HepG2 (cell line): ENCODE results near the gene RPL37. TPM values are rescaled to one million over a fixed set of nuclear protein-coding genes. Genes with fewer than 3 reads are reported as not detected.

Source experiments
- ATAC-seq: fragments of 200-7000 bp; cut with Tn5 transposase; 3 replicates; pipeline ENCODE4 v1.9.1; 2020; ENCODE audit warnings: mild to moderate bottlenecking, moderate library complexity
- BruUV-seq: library from RNA; stranded (reverse); fragments of 400-500 nt; replicated peaks from 2 replicates; lab custom pipeline; 2021; lab: Mats Ljungman, UMichigan
- CTCF ChIA-PET: fragments of 300-600 bp; formaldehyde crosslinking; extraction: SDS; loops from one replicate; lab custom pipeline; 2021; ENCODE audit warnings: low total read pairs, inconsistent platforms, low intra/inter-chr PET ratio; lab: Yijun Ruan, JAX
- POLR2A ChIA-PET: fragments of 350-600 bp; sonication (Branson Sonifier 250); formaldehyde crosslinking; loops from one replicate; lab custom pipeline; 2020; ENCODE audit warnings: antibody characterized with exemption, inconsistent platforms; lab: Yijun Ruan, JAX
- DNase-seq: peaks from one replicate; pipeline ENCODE4 v3.0.0-alpha.2; 2015; ENCODE audit warnings: low spot score
- FAIRE-seq: peaks from 3 replicates; lab custom pipeline; 2011; peaks lifted over from hg19 to GRCh38; lab: Jason Lieb, UNC
- H2AFZ ChIP-seq: one replicate; pipeline ENCODE4 v1.6.1; 2011; ENCODE audit warnings: low read length, inconsistent platforms
- H3K27ac ChIP-seq: fragments of 300-600 bp; 3 replicates; pipeline ENCODE4 v1.8.0; 2011; ENCODE audit warnings: mixed run types, mild to moderate bottlenecking, mixed read lengths, low read length, inconsistent platforms; ENCODE audit not compliant: insufficient read depth; ENCODE audit errors: extremely low read length
- H3K27me3 ChIP-seq, 2 experiments: fragments of 200-600 bp in 1 of 2; 2 replicates in 1 of 2; 3 replicates in 1 of 2; pipeline versions ENCODE4 v1.6.0 to v1.8.0; 2011; ENCODE audit warnings: low read length in 2 of 2, mild to moderate bottlenecking in 2 of 2, moderate library complexity in 2 of 2, inconsistent platforms in 1 of 2; ENCODE audit not compliant: insufficient read depth in 2 of 2, control insufficient read depth in 1 of 2
- H3K36me3 ChIP-seq, 2 experiments: fragments of 200-600 bp in 1 of 2; replicated peaks in 1 of 2; 2 replicates in 1 of 2; 3 replicates in 1 of 2; pipeline versions ENCODE4 v1.5.1 to v1.8.0; 2011; ENCODE audit warnings: low read length in 2 of 2, inconsistent platforms in 1 of 2; ENCODE audit not compliant: insufficient read depth in 2 of 2, control insufficient read depth in 1 of 2
- H3K4me1 ChIP-seq: 2 replicates; pipeline ENCODE4 v1.5.1; 2012; ENCODE audit warnings: low read length, inconsistent platforms; ENCODE audit not compliant: insufficient read depth
- H3K4me2 ChIP-seq: 2 replicates; pipeline ENCODE4 v1.6.0; 2011; ENCODE audit warnings: low read depth, low read length, inconsistent platforms
- H3K4me3 ChIP-seq, 3 experiments: fragments of 200-600 bp in 1 of 3; sonication (generic), shearing (Covaris generic) in 1 of 3; replicated peaks in 1 of 3; 2 replicates each; pipeline ENCODE4 v1.5.1; 2011 to 2016; ENCODE audit warnings: low read length in 3 of 3, inconsistent platforms in 2 of 3, low read depth in 2 of 3, mild to moderate bottlenecking in 2 of 3, control low read depth in 1 of 3, mixed read lengths in 1 of 3; ENCODE audit not compliant: insufficient read depth in 1 of 3
- H3K79me2 ChIP-seq: one replicate; pipeline ENCODE4 v1.6.1; 2011; ENCODE audit warnings: low read length, inconsistent platforms; ENCODE audit not compliant: insufficient read depth
- H3K9ac ChIP-seq: 2 replicates; pipeline ENCODE4 v1.6.0; 2011; ENCODE audit warnings: mild to moderate bottlenecking, low read depth, low read length, inconsistent platforms; ENCODE audit not compliant: insufficient read depth
- H3K9me3 ChIP-seq: 2 replicates; pipeline ENCODE4 v1.5.1; 2012; ENCODE audit warnings: mild to moderate bottlenecking, low read length
- H4K20me1 ChIP-seq: 2 replicates; pipeline ENCODE4 v1.6.0; 2011; ENCODE audit warnings: inconsistent platforms, mild to moderate bottlenecking, low read length, moderate library complexity; ENCODE audit not compliant: insufficient read depth
- BRD4 ChIP-seq: sonication (generic); formaldehyde crosslinking; IDR thresholded peaks from 2 replicates; pipeline ENCODE4 v1.4.0; 2020; ENCODE audit warnings: missing genetic modification reagents
- FOXA1 ChIP-seq, 2 experiments: fragments of 450-650 bp in 1 of 2; sonication (generic) in 1 of 2; formaldehyde crosslinking in 1 of 2; IDR thresholded peaks; 2 replicates each; pipeline versions ENCODE4 v1.4.0 to v1.6.1; 2016 to 2020; ENCODE audit warnings: missing genetic modification reagents in 1 of 2
- ISL2 ChIP-seq: sonication (generic); formaldehyde crosslinking; IDR thresholded peaks from 2 replicates; pipeline ENCODE4 v1.5.0; 2020; ENCODE audit warnings: missing genetic modification reagents
- MBD4 ChIP-seq: IDR thresholded peaks from 2 replicates; pipeline ENCODE4 v1.6.1; 2012; ENCODE audit warnings: low read length, inconsistent platforms, borderline replicate concordance
- MBNL3 ChIP-seq: fragments of 250-450 bp; sonication (Bioruptor Pico); conservative IDR thresholded peaks from 2 replicates; pipeline ENCODE4 v1.8.0; 2022; ENCODE audit warnings: mild to moderate bottlenecking, inconsistent platforms
- POLR2A ChIP-seq, 2 experiments: IDR thresholded peaks; 2 replicates each; pipeline ENCODE4 v1.6.1; 2011; ENCODE audit warnings: low read depth in 2 of 2, low read length in 2 of 2, mild to moderate bottlenecking in 1 of 2, moderate library complexity in 1 of 2; ENCODE audit not compliant: insufficient read depth in 1 of 2
- POLR2AphosphoS5 ChIP-seq: IDR thresholded peaks from 2 replicates; pipeline ENCODE4 v1.6.1; 2012; ENCODE audit warnings: low read depth, low read length
- PRPF4 ChIP-seq: fragments of 200-400 bp; formaldehyde crosslinking; IDR thresholded peaks from 2 replicates; pipeline ENCODE4 v1.6.1; 2016; ENCODE audit warnings: low read length, low read depth; ENCODE audit not compliant: poor library complexity, severe bottlenecking
- RBFOX2 ChIP-seq: fragments of 200-400 bp; formaldehyde crosslinking; IDR thresholded peaks from 2 replicates; pipeline ENCODE4 v1.6.1; 2017; ENCODE audit warnings: low read depth, mild to moderate bottlenecking, low read length
- RBM22 ChIP-seq: fragments of 200-400 bp; formaldehyde crosslinking; optimal IDR thresholded peaks from 2 replicates; pipeline ENCODE3; 2017; ENCODE audit warnings: mild to moderate bottlenecking, low read length, moderate library complexity
- SOX13 ChIP-seq, 3 experiments: fragments of 450-650 bp in 1 of 3; sonication (generic) in 1 of 3; formaldehyde crosslinking in 1 of 3; IDR thresholded peaks in 2 of 3; conservative IDR thresholded peaks in 1 of 3; 2 replicates each; pipeline versions ENCODE4 v1.5.0 to v1.6.1; 2016 to 2020; ENCODE audit warnings: antibody characterized with exemption in 1 of 3, mild to moderate bottlenecking in 1 of 3, missing compliant biosample characterization in 1 of 3, missing genetic modification reagents in 1 of 3, moderate library complexity in 1 of 3
- ZNF10 ChIP-seq: sonication (generic); formaldehyde crosslinking; IDR thresholded peaks from 2 replicates; pipeline ENCODE4 v1.4.0; 2020; ENCODE audit warnings: mild to moderate bottlenecking, low read depth, missing genetic modification reagents, borderline replicate concordance
- ZNF556 ChIP-seq: sonication (generic); formaldehyde crosslinking; IDR thresholded peaks from 2 replicates; pipeline ENCODE4 v1.4.0; 2020; ENCODE audit warnings: mild to moderate bottlenecking, missing genetic modification reagents, borderline replicate concordance
- ZSCAN22 ChIP-seq: sonication (generic); formaldehyde crosslinking; IDR thresholded peaks from 2 replicates; pipeline ENCODE4 v1.4.0; 2020; ENCODE audit warnings: mild to moderate bottlenecking, missing genetic modification reagents
- WGBS: methylation state at CpG from one replicate; pipeline ENCODE4 v1.1.6; 2017; ENCODE audit warnings: low lambda C conversion rate; 5-methylcytosine and 5-hydroxymethylcytosine counted together
- in situ Hi-C: cut with HindIII; loops from 2 replicates; pipeline ENCODE4 v1.10.0; 2017; ENCODE audit warnings: low pct_unique_long_range_greater_than_20kb; ENCODE audit not compliant: extremely low pct_ligation_motif_present
- intact Hi-C: fragments of 100-400 bp; cut with micrococcal nuclease; formaldehyde crosslinking; loops from one replicate; pipeline ENCODE4 v1.10.0; 2022; ENCODE audit not compliant: unreplicated experiment
- polyA plus RNA-seq, 8 experiments: library from polyadenylated mRNA; depleted of rRNA in 3 of 8; stranded (reverse) in 7 of 8; unstranded in 1 of 8; fragments of >200 nt; fragmentation: Illumina TruSeq in 4 of 8; extraction: Trizol in 4 of 8; gene quantifications; 2 replicates each; pipeline versions ENCODE4 v1.2.1 to v1.2.3, GENCODE V29; 2011 to 2016; ENCODE audit warnings: low read depth in 4 of 8, missing spikeins in 1 of 8, mixed read lengths in 1 of 8; ENCODE audit not compliant: insufficient read depth in 1 of 8
- total RNA-seq, 5 experiments: library from RNA; depleted of rRNA; stranded (reverse); fragments of >200 nt; fragmentation: Illumina TruSeq; extraction: Trizol; gene quantifications; 2 replicates each; pipeline ENCODE4 v1.2.3, GENCODE V29; 2016; ENCODE audit warnings: low read depth in 1 of 5
- TF ChIP-seq, protein P1 (sequence below): sonication (generic); formaldehyde crosslinking; IDR thresholded peaks from 2 replicates; pipeline ENCODE4 v1.5.0; 2020; ENCODE audit warnings: mild to moderate bottlenecking, missing genetic modification reagents, moderate library complexity
- TF ChIP-seq, protein P2 (sequence below): sonication (generic); formaldehyde crosslinking; IDR thresholded peaks from 2 replicates; pipeline ENCODE4 v1.5.1; 2020; ENCODE audit warnings: missing genetic modification reagents, mild to moderate bottlenecking, borderline replicate concordance
- TF ChIP-seq, protein P3 (sequence below): sonication (generic); formaldehyde crosslinking; IDR thresholded peaks from 2 replicates; pipeline ENCODE4 v1.9.0; 2021; ENCODE audit warnings: missing genetic modification reagents, mild to moderate bottlenecking, borderline replicate concordance

RPL37 gene
- total and polyA plus RNA-seq, 2 of the 13 experiments (the other 11 are each of a cell fraction or from before 2014, with no cell fraction given) = 1,981 to 3,367 TPM

DNA sequence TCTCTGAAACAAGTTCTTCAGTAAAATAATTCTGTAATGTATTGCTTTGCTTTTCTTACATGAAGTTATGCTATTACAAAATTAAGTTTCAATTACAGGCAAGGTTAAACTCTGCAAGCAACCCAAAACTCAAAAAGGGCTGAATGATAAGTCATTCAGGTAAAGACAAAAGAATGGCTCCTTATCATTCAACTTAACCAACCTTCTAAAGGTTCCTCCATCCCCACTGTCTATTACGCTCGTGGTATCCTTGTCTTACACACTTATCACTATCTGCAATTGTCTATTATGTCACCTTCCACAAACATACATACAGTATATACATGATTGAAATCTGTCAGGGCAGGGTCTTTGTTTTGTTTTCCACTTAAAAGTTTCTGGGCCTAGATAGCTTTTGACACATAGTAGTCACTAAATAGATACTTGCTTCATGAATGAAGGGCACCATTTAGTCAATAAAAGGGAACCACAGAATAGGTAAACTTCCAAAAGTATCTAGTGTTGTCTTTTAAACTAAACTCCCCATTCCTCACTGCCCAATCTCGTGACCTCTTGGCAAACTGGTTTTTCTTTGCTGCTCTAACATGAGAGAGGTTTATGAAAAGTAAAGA is 6.9 kb downstream of the RPL37 start:
- Histone ChIP-seq H3K4me1 (peaks cover 34% of the 10 kb centered on the region), H3K9ac (no peak overlapping the region), H3K79me2 (peaks cover 9% of the 10 kb centered on the region), H4K20me1 (peaks cover 55% of the 10 kb centered on the region), H3K27me3 (no peaks in the 10 kb centered on the region), H3K9me3 (no peaks in the 10 kb centered on the region), H3K36me3 (peaks cover 16 to 62% of the 10 kb centered on the region in 2 experiments), H2AFZ (no peak overlapping the region), H3K27ac (no peak overlapping the region), H3K4me3 (no peak overlapping the region), H3K4me2 (no peak overlapping the region)
- WGBS = 93% methylated on average over 3 of the region's 3 CpGs
- ChIA-PET CTCF (no interaction called here), POLR2A (no interaction called here)
- DNase-seq = no peak
- TF ChIP-seq ZNF10 (CRISPR knock-in tag) (no peak), RBM22 (peak; percentile 17), POLR2AphosphoS5 (peak; percentile 24; the same call in 1 of the 2 replicates), ISL2 (CRISPR knock-in tag) (no peak), POLR2A (IDR thresholded peaks at IDR 0.05; ENCODE audit: insufficient read depth in 1 of 2, low read depth in 2 of 2, low read length in 2 of 2) (peak in 1 of 2 experiments; percentile 50; a peak in 1 of 4 replicates), PRPF4 (no peak), BRD4 (CRISPR knock-in tag) (no peak), SOX13 (IDR thresholded peaks at IDR 0.05) (no peak), SOX13 (CRISPR knock-in tag; conservative IDR thresholded peaks at IDR 0.05 in 1 of 2, IDR thresholded peaks at IDR 0.05 in 1 of 2) (no peak), RBFOX2 (peak; percentile 60), ZSCAN22 (CRISPR knock-in tag) (no peak), ZNF556 (CRISPR knock-in tag) (no peak), MBD4 (0 out of 2 replicates have a peak, but pooled peaks have one; percentile 25), MBNL3 (CRISPR knock-in tag) (no peak), FOXA1 (IDR thresholded peaks at IDR 0.05) (no peak), FOXA1 (CRISPR knock-in tag; IDR thresholded peaks at IDR 0.05) (no peak)
- TF ChIP-seq, protein P1, sequence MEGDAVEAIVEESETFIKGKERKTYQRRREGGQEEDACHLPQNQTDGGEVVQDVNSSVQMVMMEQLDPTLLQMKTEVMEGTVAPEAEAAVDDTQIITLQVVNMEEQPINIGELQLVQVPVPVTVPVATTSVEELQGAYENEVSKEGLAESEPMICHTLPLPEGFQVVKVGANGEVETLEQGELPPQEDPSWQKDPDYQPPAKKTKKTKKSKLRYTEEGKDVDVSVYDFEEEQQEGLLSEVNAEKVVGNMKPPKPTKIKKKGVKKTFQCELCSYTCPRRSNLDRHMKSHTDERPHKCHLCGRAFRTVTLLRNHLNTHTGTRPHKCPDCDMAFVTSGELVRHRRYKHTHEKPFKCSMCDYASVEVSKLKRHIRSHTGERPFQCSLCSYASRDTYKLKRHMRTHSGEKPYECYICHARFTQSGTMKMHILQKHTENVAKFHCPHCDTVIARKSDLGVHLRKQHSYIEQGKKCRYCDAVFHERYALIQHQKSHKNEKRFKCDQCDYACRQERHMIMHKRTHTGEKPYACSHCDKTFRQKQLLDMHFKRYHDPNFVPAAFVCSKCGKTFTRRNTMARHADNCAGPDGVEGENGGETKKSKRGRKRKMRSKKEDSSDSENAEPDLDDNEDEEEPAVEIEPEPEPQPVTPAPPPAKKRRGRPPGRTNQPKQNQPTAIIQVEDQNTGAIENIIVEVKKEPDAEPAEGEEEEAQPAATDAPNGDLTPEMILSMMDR (CRISPR knock-in tag) = no peak
- TF ChIP-seq, protein P2, sequence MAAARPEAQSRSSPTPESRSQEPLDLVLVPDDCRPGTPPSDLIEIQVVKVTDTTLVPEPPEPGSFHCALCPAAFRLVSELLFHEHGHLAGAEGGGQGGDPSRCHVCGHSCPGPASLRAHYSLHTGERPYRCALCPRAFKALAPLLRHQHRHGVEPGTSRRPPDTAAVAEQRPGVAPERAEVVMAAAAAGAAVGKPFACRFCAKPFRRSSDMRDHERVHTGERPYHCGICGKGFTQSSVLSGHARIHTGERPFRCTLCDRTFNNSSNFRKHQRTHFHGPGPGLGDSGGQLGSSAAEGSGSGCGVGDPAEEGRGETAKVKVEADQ (CRISPR knock-in tag) = no peak
- TF ChIP-seq, protein P3, sequence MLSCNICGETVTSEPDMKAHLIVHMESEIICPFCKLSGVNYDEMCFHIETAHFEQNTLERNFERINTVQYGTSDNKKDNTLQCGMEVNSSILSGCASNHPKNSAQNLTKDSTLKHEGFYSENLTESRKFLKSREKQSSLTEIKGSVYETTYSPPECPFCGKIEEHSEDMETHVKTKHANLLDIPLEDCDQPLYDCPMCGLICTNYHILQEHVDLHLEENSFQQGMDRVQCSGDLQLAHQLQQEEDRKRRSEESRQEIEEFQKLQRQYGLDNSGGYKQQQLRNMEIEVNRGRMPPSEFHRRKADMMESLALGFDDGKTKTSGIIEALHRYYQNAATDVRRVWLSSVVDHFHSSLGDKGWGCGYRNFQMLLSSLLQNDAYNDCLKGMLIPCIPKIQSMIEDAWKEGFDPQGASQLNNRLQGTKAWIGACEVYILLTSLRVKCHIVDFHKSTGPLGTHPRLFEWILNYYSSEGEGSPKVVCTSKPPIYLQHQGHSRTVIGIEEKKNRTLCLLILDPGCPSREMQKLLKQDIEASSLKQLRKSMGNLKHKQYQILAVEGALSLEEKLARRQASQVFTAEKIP (CRISPR knock-in tag) = no peak
- in situ Hi-C loops (no loop called here), intact Hi-C loops (no loop called here)
- FAIRE-seq = no peak
- ATAC-seq = no peak
- BruUV-seq = no TSS peak
